ENCODE results near the gene MOB2.
"Not testable (repeated sequence)": the region's sequence is repeated elsewhere in the genome, so short reads cannot be mapped to it uniquely, and the experiment has no call there.

The MOB2 gene

GRCh38 chr11:1517117-1518005, 30.8 kb upstream of the MOB2 start:
- DNase-seq (ENCODE audit: low read depth): no peak

GRCh38 chr11:1516273-1517067, 29.9 kb upstream of the MOB2 start:
- DNase-seq (ENCODE audit: low read depth): no peak

- peak; percentile 57 for DNase-seq (ENCODE audit: low read depth)
Measured at GRCh38 chr11:1515082-1516060, 28.8 kb upstream of the MOB2 start.

- no peak for DNase-seq (ENCODE audit: low read depth)
Measured at GRCh38 chr11:1514336-1515061, 27.9 kb upstream of the MOB2 start.

- no peak for DNase-seq (ENCODE audit: low read depth)
Measured at GRCh38 chr11:1513326-1514296, 27.0 kb upstream of the MOB2 start.

GRCh38 chr11:1512531-1513258, 26.1 kb upstream of the MOB2 start:
- not testable (repeated sequence) for DNase-seq (ENCODE audit: low read depth)

- DNase-seq (ENCODE audit: low read depth): no peak
Measured at GRCh38 chr11:1511937-1512496, 25.4 kb upstream of the MOB2 start.

GRCh38 chr11:1510928-1511327, 24.3 kb upstream of the MOB2 start:
- no peak for DNase-seq (ENCODE audit: low read depth)

- DNase-seq (ENCODE audit: low read depth): not testable (repeated sequence)
Measured at GRCh38 chr11:1510351-1510750, 23.8 kb upstream of the MOB2 start.

- no peak for DNase-seq (ENCODE audit: low read depth)
Measured at GRCh38 chr11:1509626-1510255, 23.2 kb upstream of the MOB2 start.

GRCh38 chr11:1508986-1509385, 22.4 kb upstream of the MOB2 start:
- DNase-seq (ENCODE audit: low read depth): no peak

- DNase-seq (ENCODE audit: low read depth): no peak
Measured at GRCh38 chr11:1508491-1508891, 21.9 kb upstream of the MOB2 start.

GRCh38 chr11:1507381-1508140, 21.0 kb upstream of the MOB2 start:
- no peak for DNase-seq (ENCODE audit: low read depth)

GRCh38 chr11:1506981-1507380, 20.4 kb upstream of the MOB2 start:
- no peak for DNase-seq (ENCODE audit: low read depth)

GRCh38 chr11:1505480-1505879, 18.9 kb upstream of the MOB2 start:
- DNase-seq (ENCODE audit: low read depth): no peak

GRCh38 chr11:1504581-1505290, 18.2 kb upstream of the MOB2 start:
- no peak for DNase-seq (ENCODE audit: low read depth)

- DNase-seq (ENCODE audit: low read depth): no peak
Measured at GRCh38 chr11:1504138-1504537, 17.6 kb upstream of the MOB2 start.

Data from activated gamma-delta T cell treated with anti-CD3 and anti-CD28 coated beads, Interleukin-2, amount 50 U/mL, for 16 hours (primary cell).